ENCODE results near the gene FHIT. TPM values are rescaled to one million over a fixed set of nuclear protein-coding genes. Genes with fewer than 3 reads are reported as not detected.

Gene FHIT
- total RNA-seq (10 to 100 TPM in 1 of 4 donors, 1 to 10 TPM in 3; 4.0 to 10.4 (median 6.2) TPM), polyA plus RNA-seq (1 to 10 TPM in 2 of 3 donors, under 1 TPM in 1; 0.98 to 2.3 (median 2.1) TPM)
- long read RNA-seq, donor 1, partial matches to known transcripts = 0 of 3 reads
- long read RNA-seq, donor 1, other reads (novel, unspliced or antisense) = 3 of 3 reads
- long read RNA-seq, donor 2, partial matches to known transcripts = 3 of 8 reads
- long read RNA-seq, donor 2, other reads (novel, unspliced or antisense) = 5 of 8 reads

DNA sequence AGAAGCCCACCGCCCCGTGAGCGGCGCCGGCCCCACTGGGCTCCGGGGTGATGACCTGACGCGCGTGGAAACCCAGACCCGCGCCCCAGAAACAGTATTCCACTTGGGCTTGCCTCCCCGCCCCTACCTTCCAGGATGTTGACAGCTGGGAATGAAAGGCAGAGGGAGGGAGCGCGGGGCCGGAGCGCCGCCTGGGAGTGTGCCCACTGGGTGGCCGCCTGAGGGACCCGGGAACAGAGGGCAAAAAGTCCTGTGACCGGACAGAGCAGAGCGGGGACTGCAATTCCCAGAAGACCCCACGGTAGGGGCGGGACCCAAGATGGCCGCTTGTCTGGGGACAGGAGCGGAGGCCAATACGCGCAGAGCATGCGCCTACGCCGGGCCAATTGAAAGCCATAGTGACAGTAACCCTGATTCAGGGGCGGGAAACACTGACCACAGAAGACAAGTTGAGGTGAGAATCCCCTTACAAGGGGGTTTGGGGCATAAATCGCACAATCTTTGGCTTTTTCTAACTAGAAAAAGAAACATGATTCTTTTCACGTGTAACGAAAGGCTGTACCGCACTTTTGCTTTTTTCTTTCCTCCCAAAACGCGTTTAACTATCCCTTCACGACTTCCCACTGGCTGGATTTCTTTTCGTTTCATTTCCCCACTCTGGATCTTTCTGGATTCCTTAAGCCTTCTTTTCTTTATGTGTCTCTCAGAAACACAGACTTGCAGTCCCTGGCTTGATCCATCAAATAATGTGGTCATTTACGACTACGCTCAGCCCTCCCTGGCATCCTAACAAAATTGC, at the start of gene FHIT:
TSS of gene FHIT (minus strand) at position 279 of the 799 bp plus-strand sequence.
- Histone ChIP-seq H3K27ac (peak within 1 kb of the TSS; percentile 85), H3K27me3 (ENCODE audit: insufficient read depth in 3 of 3, low read length in 2 of 3) (no peaks in the 10 kb centered on the region), H3K4me1 (peaks cover 6% of the 10 kb centered on the region), H3K36me3 (ENCODE audit: insufficient read depth in 1 of 2, low read depth in 1 of 2) (no peaks in the 10 kb centered on the region), H3K4me3 (peak within 1 kb of the TSS; percentile 94), H3K9me3 (no peaks in the 10 kb centered on the region)
- peak; percentile 98 to 99 (median 98) for ATAC-seq
- 0 to 1% (median 1%) methylated on average over 41 of the region's 41 CpGs for WGBS, 3 donors
- intact Hi-C loops (cut with DNase I) = loop anchor here in 1 of 2 donors (10.0 kb wide), 1 partner anchor 303 kb away; no protein-coding TSS in a partner anchor
- no peak for TF ChIP-seq CTCF (IDR thresholded peaks at IDR 0.05)
- DNase-seq = peak; percentile 95 to 97

DNA sequence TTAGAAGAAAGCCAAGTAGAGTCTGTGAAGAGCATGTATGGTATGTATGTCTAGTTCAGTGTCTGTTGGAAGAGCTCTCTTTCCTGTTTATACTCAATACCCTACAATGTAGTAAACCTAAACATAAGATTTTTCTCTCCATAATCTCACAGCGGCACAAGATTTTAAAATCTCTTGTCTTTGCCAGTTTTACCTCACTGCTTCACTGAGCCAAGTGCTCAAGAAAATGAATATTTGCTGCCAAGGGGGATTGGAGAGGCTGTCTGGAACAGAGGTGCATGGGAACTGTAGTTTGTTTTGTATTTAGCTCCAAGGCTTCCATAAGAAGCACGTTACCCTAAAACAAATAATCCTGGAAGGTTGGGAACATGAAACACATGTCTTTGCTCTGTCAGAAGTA, 49.5 kb upstream of the FHIT start:
- 69 to 75% (median 70%) methylated on average over 2 of the region's 2 CpGs for WGBS, 3 donors
- H3K9me3 ChIP-seq = no peaks in the 10 kb centered on the region
- H3K27me3 ChIP-seq (ENCODE audit: insufficient read depth in 3 of 3, low read length in 2 of 3) = no peaks in the 10 kb centered on the region
- intact Hi-C loops (cut with DNase I) = no loop called here
- no peaks in the 10 kb centered on the region for H3K4me1 ChIP-seq
- H3K36me3 ChIP-seq (ENCODE audit: insufficient read depth in 1 of 2, low read depth in 1 of 2) = no peaks in the 10 kb centered on the region
- H3K27ac ChIP-seq = no peak overlapping the region
- ATAC-seq = no peak
- DNase-seq = no peak
- no peak overlapping the region for H3K4me3 ChIP-seq
- TF ChIP-seq CTCF (IDR thresholded peaks at IDR 0.05) = no peak

DNA sequence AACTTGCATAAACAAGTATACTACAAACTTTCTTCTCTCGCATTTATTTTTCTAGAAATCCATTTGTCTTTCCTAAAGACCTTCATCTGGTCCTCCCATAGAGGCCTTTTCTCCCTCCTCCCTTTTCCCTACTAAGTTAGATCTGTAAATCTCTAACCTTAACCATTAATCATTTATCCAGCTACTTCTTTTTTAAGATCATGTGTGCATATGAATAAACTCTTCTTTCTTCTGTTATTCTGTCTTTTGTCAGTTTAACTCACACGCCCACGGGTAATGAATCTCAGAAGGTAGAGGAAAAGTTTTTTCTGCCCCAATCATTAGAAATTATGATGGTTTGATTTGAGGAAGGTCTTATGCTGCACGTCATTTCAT, 48.7 kb upstream of the FHIT start:
- ATAC-seq (no peak), DNase-seq (no peak)
- Histone ChIP-seq H3K4me1 (no peaks in the 10 kb centered on the region), H3K9me3 (no peaks in the 10 kb centered on the region), H3K36me3 (ENCODE audit: insufficient read depth in 1 of 2, low read depth in 1 of 2) (no peaks in the 10 kb centered on the region), H3K4me3 (no peak overlapping the region), H3K27me3 (ENCODE audit: insufficient read depth in 3 of 3, low read length in 2 of 3) (no peaks in the 10 kb centered on the region), H3K27ac (no peak overlapping the region)
- WGBS, 3 donors = 88 to 93% (median 89%) methylated on average over 4 of the region's 4 CpGs
- TF ChIP-seq CTCF (IDR thresholded peaks at IDR 0.05) = no peak
- intact Hi-C loops (cut with DNase I) = no loop called here

GRCh38 chr3:61299343-61300005, 48.2 kb upstream of the FHIT start:
- no peak for TF ChIP-seq CTCF (IDR thresholded peaks at IDR 0.05)
- intact Hi-C loops (cut with DNase I) = no loop called here
- 87 to 93% (median 90%) methylated on average over 3 of the region's 3 CpGs for WGBS, 3 donors
- Histone ChIP-seq H3K4me1 (no peaks in the 10 kb centered on the region), H3K27ac (no peak overlapping the region), H3K9me3 (no peaks in the 10 kb centered on the region), H3K36me3 (ENCODE audit: insufficient read depth in 1 of 2, low read depth in 1 of 2) (no peaks in the 10 kb centered on the region), H3K27me3 (ENCODE audit: insufficient read depth in 3 of 3, low read length in 2 of 3) (no peaks in the 10 kb centered on the region), H3K4me3 (no peak overlapping the region)
- no peak for DNase-seq
- ATAC-seq = no peak

Data from psoas muscle (tissue), 8 donors.